Measurements from ENCODE around the gene RB1.

- TF ChIP-seq POLR2A (IDR thresholded peaks at IDR 0.05) (no peak), CTCF (IDR thresholded peaks at IDR 0.05) (no peak), EP300 (IDR thresholded peaks at IDR 0.05) (no peak), POLR2AphosphoS5 (IDR thresholded peaks at IDR 0.05) (no peak)
Measured at GRCh38 chr13:48383384-48383783, 79.8 kb downstream of the RB1 start.
